GM18508 (cell line): ENCODE measurements around the gene PER1.

Source experiments
- ATAC-seq: cut with Tn5 transposase; IDR thresholded peaks from one replicate; pipeline ENCODE4 v1.9.1; 2021; ENCODE audit warnings: moderate number of reproducible peaks; ENCODE audit not compliant: insufficient read depth, unreplicated experiment

PER1 gene

GRCh38 chr17:8141741-8142140 is 10.5 kb downstream of the PER1 start:
- ATAC-seq, result no peak

GRCh38 chr17:8141045-8141444 is 11.2 kb downstream of the PER1 start:
- no peak for ATAC-seq

- ATAC-seq, result no peak
Measured at GRCh38 chr17:8140065-8141029, 11.9 kb downstream of the PER1 start.

GRCh38 chr17:8138672-8139371 is 13.4 kb downstream of the PER1 start:
- ATAC-seq, result no peak

- ATAC-seq, result no peak
Measured at GRCh38 chr17:8138374-8138671, 13.9 kb downstream of the PER1 start.

- no peak for ATAC-seq
Measured at GRCh38 chr17:8137645-8138373, 14.4 kb downstream of the PER1 start.

GRCh38 chr17:8133941-8134340 is 18.3 kb downstream of the PER1 start:
- ATAC-seq, result no peak

GRCh38 chr17:8133399-8133798 is 18.8 kb downstream of the PER1 start:
- no peak for ATAC-seq

- no peak for ATAC-seq
Measured at GRCh38 chr17:8131844-8132441, 20.3 kb downstream of the PER1 start.

- no peak for ATAC-seq
Measured at GRCh38 chr17:8128125-8128784, 23.9 kb downstream of the PER1 start.

GRCh38 chr17:8126491-8127066 is 25.6 kb downstream of the PER1 start:
- ATAC-seq, result no peak

- ATAC-seq, result no peak
Measured at GRCh38 chr17:8125947-8126490, 26.2 kb downstream of the PER1 start.

- ATAC-seq, result no peak
Measured at GRCh38 chr17:8125154-8125946, 26.9 kb downstream of the PER1 start.

- no peak for ATAC-seq
Measured at GRCh38 chr17:8124350-8125153, 27.7 kb downstream of the PER1 start.

- no peak for ATAC-seq
Measured at GRCh38 chr17:8123695-8124349, 28.4 kb downstream of the PER1 start, which contains the start of gene HES7. TSS of gene HES7 (minus strand) at chr17:8124106. CDS start at chr17:8124084, 22 bp downstream.

- no peak for ATAC-seq
Measured at GRCh38 chr17:8122924-8123694, 29.1 kb downstream of the PER1 start.
